IPS-18a (cell line): ENCODE data around the gene GALNT15.

ENCODE experiments used
- H3K27ac ChIP-seq: one replicate; pipeline ENCODE4 v1.5.1; 2013; ENCODE audit warnings: low read length
- H3K27me3 ChIP-seq: one replicate; pipeline ENCODE4 v1.6.1; 2013; ENCODE audit warnings: mild to moderate bottlenecking, low read length; ENCODE audit not compliant: control insufficient read depth, insufficient read depth
- H3K36me3 ChIP-seq: one replicate; pipeline ENCODE4 v1.6.1; 2013; ENCODE audit warnings: low read depth, low read length; ENCODE audit not compliant: control insufficient read depth
- H3K4me1 ChIP-seq: one replicate; pipeline ENCODE4 v1.6.1; 2013; ENCODE audit warnings: low read depth, low read length; ENCODE audit not compliant: control insufficient read depth
- H3K4me3 ChIP-seq: one replicate; pipeline ENCODE4 v1.5.1; 2013; ENCODE audit warnings: low read length
- H3K9ac ChIP-seq: one replicate; pipeline ENCODE4 v1.6.1; 2013; ENCODE audit warnings: mild to moderate bottlenecking, low read length, moderate library complexity
- H3K9me3 ChIP-seq: one replicate; pipeline ENCODE4 v1.6.1; 2013; ENCODE audit warnings: low read depth, low read length; ENCODE audit not compliant: control insufficient read depth

GALNT15 gene

GRCh38 chr3:16189201-16189600 is 14.7 kb downstream of the GALNT15 start:
- Histone ChIP-seq H3K9me3 (no peaks in the 10 kb centered on the region), H3K27me3 (no peaks in the 10 kb centered on the region), H3K36me3 (no peaks in the 10 kb centered on the region), H3K4me1 (no peaks in the 10 kb centered on the region), H3K4me3 (no peak overlapping the region), H3K9ac (no peak overlapping the region), H3K27ac (no peak overlapping the region)

GRCh38 chr3:16190704-16191103 is 16.2 kb downstream of the GALNT15 start:
- no peak overlapping the region for H3K4me3 ChIP-seq
- no peak overlapping the region for H3K27ac ChIP-seq

GRCh38 chr3:16191591-16191990 is 17.1 kb downstream of the GALNT15 start:
- no peaks in the 10 kb centered on the region for H3K4me1 ChIP-seq
- H3K4me3 ChIP-seq, result no peak overlapping the region
- no peak overlapping the region for H3K27ac ChIP-seq
- no peak overlapping the region for H3K9ac ChIP-seq
- H3K36me3 ChIP-seq, result no peaks in the 10 kb centered on the region
- no peaks in the 10 kb centered on the region for H3K9me3 ChIP-seq
- H3K27me3 ChIP-seq, result no peaks in the 10 kb centered on the region

More at GRCh38 chr3:16190704-16191103, 16.2 kb downstream of the GALNT15 start:
- H3K9me3 ChIP-seq, result no peaks in the 10 kb centered on the region
- no peaks in the 10 kb centered on the region for H3K27me3 ChIP-seq
- no peaks in the 10 kb centered on the region for H3K36me3 ChIP-seq
- H3K9ac ChIP-seq, result no peak overlapping the region
- H3K4me1 ChIP-seq, result no peaks in the 10 kb centered on the region

GRCh38 chr3:16192176-16192811 is 17.8 kb downstream of the GALNT15 start:
- no peak overlapping the region for H3K9ac ChIP-seq
- no peaks in the 10 kb centered on the region for H3K36me3 ChIP-seq
- H3K9me3 ChIP-seq, result no peaks in the 10 kb centered on the region
- no peak overlapping the region for H3K27ac ChIP-seq
- no peaks in the 10 kb centered on the region for H3K27me3 ChIP-seq
- H3K4me1 ChIP-seq, result no peaks in the 10 kb centered on the region
- no peak overlapping the region for H3K4me3 ChIP-seq

- Histone ChIP-seq H3K27ac (no peak overlapping the region), H3K9ac (no peak overlapping the region), H3K9me3 (no peaks in the 10 kb centered on the region), H3K4me1 (peaks cover under 1% of the 10 kb centered on the region), H3K27me3 (no peaks in the 10 kb centered on the region), H3K4me3 (no peak overlapping the region), H3K36me3 (no peaks in the 10 kb centered on the region)
Observed at GRCh38 chr3:16198427-16198826, 23.9 kb downstream of the GALNT15 start.

- Histone ChIP-seq H3K27me3 (no peaks in the 10 kb centered on the region), H3K9ac (no peak overlapping the region), H3K4me3 (no peak overlapping the region), H3K9me3 (no peaks in the 10 kb centered on the region), H3K4me1 (peaks cover 6% of the 10 kb centered on the region), H3K36me3 (no peaks in the 10 kb centered on the region), H3K27ac (no peak overlapping the region)
Observed at GRCh38 chr3:16199769-16200168, 25.3 kb downstream of the GALNT15 start.

- Histone ChIP-seq H3K27me3 (no peaks in the 10 kb centered on the region), H3K4me3 (no peak overlapping the region), H3K36me3 (no peaks in the 10 kb centered on the region), H3K4me1 (peaks cover 6% of the 10 kb centered on the region), H3K9me3 (no peaks in the 10 kb centered on the region), H3K9ac (no peak overlapping the region), H3K27ac (no peak overlapping the region)
Observed at GRCh38 chr3:16200411-16200810, 25.9 kb downstream of the GALNT15 start.

- Histone ChIP-seq H3K36me3 (no peaks in the 10 kb centered on the region), H3K27me3 (no peaks in the 10 kb centered on the region), H3K4me3 (no peak overlapping the region), H3K27ac (no peak overlapping the region), H3K9ac (no peak overlapping the region), H3K9me3 (no peaks in the 10 kb centered on the region), H3K4me1 (peaks cover 6% of the 10 kb centered on the region)
Observed at GRCh38 chr3:16203031-16203430, 28.6 kb downstream of the GALNT15 start.

- H3K27ac ChIP-seq, result no peak overlapping the region
- no peaks in the 10 kb centered on the region for H3K9me3 ChIP-seq
- H3K4me3 ChIP-seq, result no peak overlapping the region
- peaks cover 6% of the 10 kb centered on the region for H3K4me1 ChIP-seq
- no peak overlapping the region for H3K9ac ChIP-seq
- H3K27me3 ChIP-seq, result no peaks in the 10 kb centered on the region
- no peaks in the 10 kb centered on the region for H3K36me3 ChIP-seq
Observed at GRCh38 chr3:16203671-16204629, 29.5 kb downstream of the GALNT15 start.

GRCh38 chr3:16204751-16205150 is 30.3 kb downstream of the GALNT15 start:
- no peak overlapping the region for H3K27ac ChIP-seq
- H3K27me3 ChIP-seq, result no peaks in the 10 kb centered on the region
- H3K4me1 ChIP-seq, result peaks cover 6% of the 10 kb centered on the region
- H3K4me3 ChIP-seq, result no peak overlapping the region
- H3K9ac ChIP-seq, result no peak overlapping the region
- no peaks in the 10 kb centered on the region for H3K36me3 ChIP-seq
- H3K9me3 ChIP-seq, result no peaks in the 10 kb centered on the region

GRCh38 chr3:16205156-16205870 is 30.8 kb downstream of the GALNT15 start:
- H3K4me1 ChIP-seq, result peaks cover 6% of the 10 kb centered on the region
- no peak overlapping the region for H3K4me3 ChIP-seq
- no peak overlapping the region for H3K9ac ChIP-seq
- H3K27ac ChIP-seq, result no peak overlapping the region
- H3K9me3 ChIP-seq, result no peaks in the 10 kb centered on the region
- H3K36me3 ChIP-seq, result no peaks in the 10 kb centered on the region
- no peaks in the 10 kb centered on the region for H3K27me3 ChIP-seq
